Endometrial microvascular endothelial cells (primary cell): Measurements from ENCODE around the gene TSSK6. TPM values are rescaled to one million over a fixed set of nuclear protein-coding genes. Genes with fewer than 3 reads are reported as not detected.

Experiments
- in situ Hi-C: cut with HindIII; loops from 2 replicates; pipeline ENCODE4 v1.10.0; 2017; ENCODE audit warnings: low sequenced_read_pairs, low pct_unique_long_range_greater_than_20kb; ENCODE audit errors: inconsistent ontology term
- total RNA-seq: library from RNA; depleted of rRNA; stranded (reverse); fragments of >200 nt; gene quantifications from one replicate; pipeline ENCODE4 v1.2.3, GENCODE V29; 2015; ENCODE audit errors: inconsistent ontology term

TSSK6 gene
- total RNA-seq, 1 donor from 2014 or later, result 0.09 TPM

DNA sequence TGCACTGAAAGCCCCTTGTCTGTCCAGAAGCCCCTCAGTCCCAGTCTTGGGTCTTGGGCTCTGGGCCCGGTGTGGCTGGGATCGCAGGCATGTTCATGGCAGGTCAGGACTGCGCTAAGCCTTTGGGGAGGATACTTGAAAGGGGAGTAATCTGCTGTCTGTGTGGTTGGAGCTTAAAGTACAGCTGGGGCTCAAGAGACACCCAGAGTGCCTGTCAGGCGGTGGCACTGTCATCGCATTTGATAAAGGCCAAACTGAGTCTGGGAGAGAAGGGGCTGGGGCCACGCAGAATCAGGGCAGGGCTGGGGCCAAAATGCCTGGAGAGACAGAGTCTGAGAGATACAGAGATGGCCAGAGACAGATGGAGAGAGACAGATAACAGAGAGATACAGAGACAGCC is 18.5 kb upstream of the TSSK6 start:
- in situ Hi-C loops, result no loop called here

DNA sequence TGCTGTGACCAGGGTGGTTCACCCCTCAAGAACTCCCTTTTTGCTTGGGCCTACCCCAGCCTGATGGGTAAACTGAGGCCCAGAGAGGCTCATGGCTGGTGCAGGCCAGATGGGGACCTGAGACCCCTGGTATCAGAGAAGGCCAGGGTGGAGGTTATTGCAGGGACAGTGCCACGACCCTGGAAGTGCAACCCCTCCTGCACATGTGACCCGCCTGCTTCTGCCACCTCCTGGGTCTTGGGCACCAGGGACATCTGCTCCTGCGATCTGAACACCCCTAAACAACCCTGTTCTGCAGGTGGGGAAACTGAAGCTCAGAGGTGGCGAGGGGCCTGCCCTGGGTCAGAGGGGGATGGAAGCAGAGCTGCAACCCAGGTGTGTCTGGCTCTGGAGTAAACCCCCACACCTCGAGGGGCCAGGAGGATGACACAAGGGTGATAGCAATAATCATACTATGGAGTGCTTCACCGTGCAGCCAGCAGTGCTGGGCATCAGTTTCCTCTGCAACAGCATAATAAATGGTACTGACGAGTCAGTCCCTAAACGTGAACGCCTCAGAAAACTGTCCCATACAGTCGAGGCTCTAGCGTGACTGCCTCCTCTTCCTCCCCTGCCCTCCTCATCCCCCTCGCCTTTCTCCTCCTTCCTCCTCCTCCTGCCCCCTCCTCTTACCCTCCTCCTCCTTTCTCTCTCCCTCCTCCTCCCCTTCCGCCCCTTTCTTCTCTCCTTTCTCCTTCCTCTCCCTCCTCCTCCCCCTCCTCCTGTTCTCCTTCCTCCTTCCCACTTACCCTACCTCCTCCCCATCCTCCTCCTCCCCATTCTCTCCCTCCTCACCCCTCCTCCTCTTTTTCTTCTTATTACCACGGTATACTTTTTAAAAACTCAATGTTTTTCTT is 17.7 kb upstream of the TSSK6 start:
- in situ Hi-C loops, result no loop called here

DNA sequence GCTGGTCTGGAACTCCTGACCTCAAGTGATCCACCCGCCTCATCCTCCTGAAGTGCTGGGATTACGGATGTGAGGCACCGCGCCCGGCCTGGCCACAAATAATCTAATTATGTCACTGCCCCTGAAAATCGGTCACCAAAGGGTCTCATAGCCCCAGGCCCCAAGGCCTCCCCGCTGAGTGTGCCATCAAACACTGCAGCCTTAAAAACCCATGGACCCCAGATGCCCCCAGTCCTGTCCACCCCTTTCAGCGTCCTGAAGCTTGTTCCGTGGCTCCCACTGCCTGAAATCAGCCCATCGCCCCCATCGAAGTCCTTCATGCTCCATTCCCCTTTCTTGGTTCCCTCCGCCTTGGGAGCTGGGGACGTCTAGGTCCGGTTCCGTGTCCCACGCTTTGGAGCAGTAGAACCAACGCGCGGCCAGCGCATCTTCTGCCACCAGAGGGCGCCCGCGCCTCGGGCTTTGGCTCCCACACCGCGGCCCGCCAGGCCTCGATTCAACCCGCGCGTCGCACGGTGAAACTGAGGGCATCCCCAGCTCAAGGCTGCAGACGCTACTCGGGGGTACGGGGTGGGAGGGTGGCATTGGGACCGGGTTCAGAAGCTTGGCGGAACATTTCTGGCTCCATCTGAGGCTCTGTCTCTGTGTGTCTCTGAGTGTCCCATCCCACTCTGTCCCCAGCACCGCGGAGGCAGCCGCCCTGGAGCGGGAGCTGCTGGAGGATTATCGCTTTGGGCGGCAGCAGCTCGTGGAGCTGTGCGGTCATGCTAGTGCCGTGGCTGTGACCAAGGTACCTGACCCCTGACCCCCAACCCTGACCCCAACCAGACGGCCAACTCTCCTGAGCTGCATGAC is 16.8 kb upstream of the TSSK6 start:
- in situ Hi-C loops, result no loop called here

DNA sequence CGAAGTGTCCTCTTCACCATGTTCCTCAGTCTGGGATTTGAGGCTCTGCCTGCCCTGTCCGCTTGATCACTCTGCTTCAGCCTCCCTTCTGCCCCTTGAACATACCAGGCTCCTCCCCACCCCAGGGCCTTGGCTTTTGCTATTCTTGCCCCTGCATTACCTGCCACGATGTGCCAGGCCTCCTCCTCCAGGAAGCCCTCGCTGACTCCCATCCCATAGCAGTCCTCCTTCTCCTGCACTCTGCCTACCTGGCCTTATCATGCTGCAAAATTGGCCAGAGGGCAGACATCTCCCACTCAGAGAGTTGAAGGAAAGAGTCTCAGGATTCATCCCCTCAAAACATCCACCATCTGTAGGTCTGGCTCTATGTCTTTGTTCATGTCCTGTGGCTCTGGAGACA is 15.5 kb upstream of the TSSK6 start:
- in situ Hi-C loops, result no loop called here

DNA sequence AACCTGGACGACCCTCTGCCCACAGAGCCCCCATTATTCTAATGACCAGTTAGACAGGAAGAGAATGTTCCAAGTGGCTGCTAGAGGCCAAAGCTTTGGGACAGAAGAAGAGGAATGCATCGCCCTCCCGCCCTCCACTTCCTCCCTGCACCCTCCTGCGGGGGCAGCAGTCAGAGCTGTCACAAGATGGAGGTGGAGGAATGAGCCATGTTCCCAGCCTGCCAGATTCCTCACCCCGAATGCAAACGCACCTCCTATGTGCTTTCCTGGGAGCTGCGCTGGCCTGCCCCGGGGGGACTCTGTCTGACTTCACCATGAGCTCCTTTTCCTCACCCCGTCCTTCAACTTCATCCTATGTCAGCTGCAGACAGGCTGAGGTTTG is 15.1 kb upstream of the TSSK6 start:
- in situ Hi-C loops, result no loop called here

DNA sequence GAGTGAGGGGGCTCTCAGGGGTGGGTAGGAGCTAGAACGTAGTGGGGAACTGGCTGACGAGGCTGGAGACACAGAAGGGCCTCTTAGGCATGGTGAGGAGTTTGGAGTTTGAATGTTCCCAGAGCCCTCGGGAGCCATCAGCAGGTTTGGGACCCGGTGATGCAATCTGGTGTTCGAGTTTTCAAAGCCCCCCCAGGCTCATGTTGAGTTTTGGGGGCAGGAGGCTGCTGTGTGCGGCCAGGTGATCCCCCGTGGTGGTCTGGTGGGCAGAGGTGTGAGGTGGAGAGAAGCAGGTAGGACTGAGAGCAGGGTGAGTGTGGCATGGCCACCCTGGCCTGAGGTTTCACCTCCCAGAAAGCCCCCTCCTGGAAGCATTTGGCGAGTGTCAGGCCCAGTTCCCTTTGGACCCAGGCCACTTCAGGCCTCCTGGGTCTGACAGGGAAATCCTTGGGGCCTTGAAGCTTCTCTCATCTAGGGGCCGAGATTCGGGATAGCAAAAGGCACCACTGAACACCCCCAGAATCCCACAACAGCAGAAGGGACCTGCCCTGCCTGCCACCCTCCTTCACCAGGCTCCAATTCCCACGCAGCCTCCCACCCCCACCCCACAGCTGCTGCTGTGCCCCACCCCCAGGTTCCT is 14.6 kb upstream of the TSSK6 start:
- in situ Hi-C loops, result no loop called here

DNA sequence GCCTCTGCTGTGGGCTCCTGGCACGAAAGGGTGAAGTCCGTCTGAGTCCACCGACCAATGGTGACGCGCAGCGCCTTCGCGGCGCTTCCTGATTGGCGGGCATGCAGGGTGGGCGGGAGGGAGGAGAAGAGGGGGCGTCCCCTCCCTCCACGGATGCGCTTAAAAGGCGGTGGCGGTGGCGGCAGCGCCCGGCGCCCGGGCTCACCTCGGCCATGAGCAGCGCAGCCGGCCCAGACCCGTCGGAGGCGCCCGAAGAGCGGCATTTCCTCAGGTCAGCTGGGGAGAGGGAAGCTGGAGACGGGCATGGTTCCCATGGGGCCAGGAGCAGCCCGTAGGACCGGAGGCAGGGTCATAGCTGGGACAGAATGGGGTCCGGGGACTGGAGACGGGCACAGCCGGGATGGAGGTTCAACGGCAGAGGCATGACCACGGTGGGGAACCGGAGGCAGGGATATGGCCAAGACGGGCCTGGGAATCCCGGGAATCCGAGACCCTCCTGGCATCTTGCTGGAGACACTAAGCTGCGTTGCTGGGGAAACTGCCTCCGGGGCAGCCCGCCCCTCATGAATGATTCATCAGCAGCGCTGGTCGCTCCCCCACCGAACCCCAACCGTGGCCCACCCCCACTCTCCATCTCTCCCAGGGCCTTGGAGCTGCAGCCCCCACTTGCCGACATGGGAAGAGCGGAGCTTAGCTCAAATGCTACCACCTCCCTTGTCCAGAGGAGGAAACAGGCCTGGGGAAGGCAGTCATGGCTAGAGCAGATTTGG is 13.6 kb upstream of the TSSK6 start, which contains the start of gene YJEFN3:
TSS of gene YJEFN3 (plus strand) at position 191 of the 770 bp plus-strand sequence. CDS start at position 213, 22 bp downstream.
- in situ Hi-C loops, result no loop called here

DNA sequence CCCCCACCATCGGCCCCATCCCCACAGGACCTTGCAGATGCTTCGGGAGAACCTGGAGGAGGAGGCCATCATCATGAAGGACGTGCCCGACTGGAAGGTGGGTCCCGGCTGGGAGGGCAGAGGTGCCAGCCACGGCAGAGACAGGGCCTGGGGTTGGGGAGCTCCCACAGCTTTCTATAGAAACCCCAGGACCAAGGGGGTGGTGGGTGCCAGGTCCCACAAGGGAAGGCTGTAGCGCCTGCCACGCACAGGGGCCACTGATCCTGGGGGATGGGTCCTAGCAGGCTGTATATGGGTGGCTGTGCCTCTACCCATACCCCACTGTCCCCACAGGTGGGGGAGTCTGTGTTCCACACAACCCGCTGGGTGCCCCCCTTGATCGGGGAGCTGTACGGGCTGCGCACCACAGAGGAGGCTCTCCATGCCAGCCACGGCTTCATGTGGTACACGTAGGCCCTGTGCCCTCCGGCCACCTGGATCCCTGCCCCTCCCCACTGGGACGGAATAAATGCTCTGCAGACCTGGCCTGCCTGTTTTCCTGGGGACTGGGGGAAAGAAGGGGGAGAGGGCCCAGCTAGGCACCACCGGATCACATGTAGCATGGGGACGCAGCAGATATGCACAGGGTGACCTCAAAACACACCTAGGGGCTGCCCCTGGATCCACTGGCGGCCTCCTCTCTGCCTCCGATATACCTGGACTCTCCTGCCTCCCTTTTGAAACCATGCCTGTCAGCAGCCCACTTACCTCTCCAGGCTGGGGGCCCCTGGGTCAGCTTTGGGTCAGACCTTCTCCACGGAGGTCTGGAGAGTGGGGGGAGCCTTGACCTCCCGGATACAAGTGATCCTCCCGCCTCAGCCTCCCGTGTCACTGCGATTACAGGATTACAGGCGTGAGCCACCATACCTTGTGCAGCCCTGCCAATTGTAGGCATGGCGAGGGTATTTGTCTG is 12.6 kb upstream of the TSSK6 start:
- in situ Hi-C loops, result no loop called here

DNA sequence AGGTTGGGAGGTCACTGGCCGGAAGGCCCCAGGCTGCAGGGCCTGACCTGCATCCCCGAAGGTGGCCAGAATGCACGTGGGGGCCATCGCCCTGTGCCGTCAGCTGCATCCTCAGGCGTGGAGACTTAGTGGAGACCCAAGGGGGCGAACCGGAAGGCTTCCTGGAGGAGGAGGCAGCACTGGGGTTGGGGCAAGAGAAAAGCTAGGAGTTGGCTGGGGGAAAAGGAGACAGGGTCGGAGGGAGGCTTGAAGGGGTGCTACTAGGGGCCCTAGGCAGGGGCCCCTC is 12.0 kb upstream of the TSSK6 start:
- in situ Hi-C loops, result no loop called here

DNA sequence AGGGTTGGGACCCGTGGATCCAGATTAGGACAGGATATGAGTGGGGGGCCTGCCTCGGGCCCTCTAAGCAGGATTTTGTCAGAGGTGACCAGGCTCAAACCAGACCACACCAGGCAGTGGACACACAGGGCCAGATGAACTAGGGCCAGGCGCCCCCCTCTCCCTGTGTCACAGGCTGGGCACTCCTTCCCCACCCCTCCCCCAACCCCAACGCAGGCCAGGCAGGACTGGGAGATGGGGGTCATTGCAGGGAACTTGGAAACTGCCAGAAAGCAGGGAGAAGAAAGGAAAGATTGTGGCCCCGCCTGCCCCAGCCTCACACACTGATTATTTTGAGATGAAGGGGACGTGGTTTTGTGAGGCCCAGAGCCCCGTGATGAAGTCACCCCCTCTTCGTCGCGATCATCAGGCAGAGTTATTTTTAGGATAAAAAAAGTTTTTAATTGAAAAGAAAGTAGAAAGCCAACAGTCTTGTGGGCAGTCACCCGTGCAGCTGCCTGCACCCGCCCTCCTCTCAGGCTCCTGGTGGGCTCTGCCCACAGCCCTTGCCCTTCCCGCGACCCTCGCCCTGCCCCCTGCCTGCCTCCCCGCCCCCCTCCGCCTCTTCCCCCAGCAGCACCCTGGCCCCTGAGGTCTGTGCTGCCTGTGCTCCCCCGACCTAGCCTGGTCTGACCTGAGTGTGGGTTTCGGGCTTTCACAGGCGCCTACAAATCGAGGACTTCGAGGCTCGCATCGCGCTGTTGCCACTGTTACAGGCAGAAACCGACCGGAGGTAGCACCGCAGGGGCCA is 11.4 kb upstream of the TSSK6 start:
- in situ Hi-C loops, result no loop called here

DNA sequence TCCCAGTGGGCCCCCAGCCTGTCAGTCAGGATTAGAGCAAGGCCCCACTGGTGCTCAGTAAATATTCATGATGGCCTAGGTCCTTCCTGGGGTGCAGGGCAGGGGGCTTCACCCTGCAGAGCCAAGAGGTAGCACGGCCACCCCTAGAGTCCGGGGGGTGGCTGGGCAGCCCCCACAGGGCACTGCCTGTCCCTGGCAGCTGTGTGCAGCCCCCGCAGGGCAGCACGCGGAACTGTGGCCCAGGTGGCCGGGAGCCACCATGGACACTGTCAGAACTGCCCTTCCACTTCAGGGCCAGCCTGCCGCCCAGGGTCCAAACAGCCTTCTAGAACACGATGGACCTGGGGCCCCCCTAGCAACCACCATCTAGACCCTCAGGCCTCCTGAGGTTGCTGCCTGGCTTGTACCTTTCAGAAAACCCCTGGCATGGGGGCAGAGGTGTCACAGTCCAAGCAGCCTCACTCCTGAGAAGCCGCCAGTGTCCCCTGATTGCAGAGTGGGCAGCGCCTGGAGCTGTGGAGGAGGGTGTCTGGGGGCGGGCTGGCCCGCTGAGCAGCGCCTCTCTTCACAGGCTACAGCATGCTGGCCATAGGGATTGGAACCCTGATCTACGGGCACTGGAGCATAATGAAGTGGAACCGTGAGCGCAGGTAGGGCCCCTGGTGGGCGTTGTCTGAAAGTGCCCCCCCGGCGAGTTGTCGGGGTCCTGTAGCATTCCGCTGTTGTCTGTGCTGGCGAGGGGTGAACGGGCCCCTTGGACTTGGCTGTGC is 10.4 kb upstream of the TSSK6 start:
- in situ Hi-C loops, result no loop called here

DNA sequence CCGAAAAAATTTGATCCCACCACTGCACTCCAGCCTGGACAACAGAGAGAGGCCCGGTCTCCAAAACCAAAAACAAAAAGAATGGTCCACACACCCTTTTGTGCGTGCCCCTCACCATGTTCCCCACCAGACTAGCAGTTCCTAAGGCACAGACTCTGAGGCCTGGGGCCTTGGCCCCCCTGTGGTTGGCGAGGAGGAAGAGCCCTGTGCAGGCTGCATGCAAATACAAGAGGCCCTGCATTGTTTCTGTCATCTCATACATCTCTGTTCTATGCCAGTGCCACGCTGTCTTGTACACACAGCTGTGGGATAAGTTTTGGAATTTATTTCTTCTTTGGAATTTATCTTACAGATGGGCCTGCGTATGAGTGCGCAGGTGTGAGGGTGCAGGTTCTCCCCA is 8.7 kb upstream of the TSSK6 start:
- in situ Hi-C loops, result no loop called here

DNA sequence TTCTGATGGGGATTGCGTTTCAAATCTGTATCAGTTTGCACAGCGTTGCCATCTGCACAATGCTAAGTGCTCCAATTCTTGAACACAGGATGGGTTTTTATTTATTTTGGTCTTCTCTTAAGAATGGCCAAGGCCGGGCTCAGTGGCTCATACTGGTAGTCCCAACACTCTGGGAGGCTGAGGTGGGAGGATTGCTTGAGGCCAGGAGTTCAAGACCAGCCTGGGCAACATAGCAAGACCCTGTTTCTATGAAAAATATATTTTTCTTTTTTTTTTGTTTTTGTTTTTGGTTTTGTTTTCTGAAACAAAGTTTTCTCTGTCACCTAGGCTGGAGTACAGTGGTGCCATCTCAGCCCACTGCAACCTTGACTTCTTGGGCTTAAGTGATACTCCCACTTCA is 7.8 kb upstream of the TSSK6 start:
- in situ Hi-C loops, result no loop called here

DNA sequence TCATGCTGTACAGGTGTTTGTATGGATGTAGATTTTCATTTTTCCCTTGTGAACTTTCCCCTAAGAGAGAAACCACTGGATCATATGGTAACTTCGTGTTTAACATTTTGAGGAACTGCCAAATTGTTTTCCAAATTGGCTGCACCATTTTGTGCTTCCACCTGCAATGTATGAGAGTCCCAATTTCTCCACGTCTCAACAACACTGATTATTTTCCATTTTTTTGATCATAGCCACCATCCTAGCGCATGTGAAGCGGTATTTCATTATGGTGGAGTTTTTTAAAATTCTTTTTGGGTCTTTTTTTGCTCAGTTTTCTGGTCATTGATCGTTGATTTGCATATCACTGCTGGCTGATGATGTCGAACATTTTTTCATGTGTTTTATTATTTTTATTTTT is 5.6 kb upstream of the TSSK6 start:
- in situ Hi-C loops, result no loop called here

DNA sequence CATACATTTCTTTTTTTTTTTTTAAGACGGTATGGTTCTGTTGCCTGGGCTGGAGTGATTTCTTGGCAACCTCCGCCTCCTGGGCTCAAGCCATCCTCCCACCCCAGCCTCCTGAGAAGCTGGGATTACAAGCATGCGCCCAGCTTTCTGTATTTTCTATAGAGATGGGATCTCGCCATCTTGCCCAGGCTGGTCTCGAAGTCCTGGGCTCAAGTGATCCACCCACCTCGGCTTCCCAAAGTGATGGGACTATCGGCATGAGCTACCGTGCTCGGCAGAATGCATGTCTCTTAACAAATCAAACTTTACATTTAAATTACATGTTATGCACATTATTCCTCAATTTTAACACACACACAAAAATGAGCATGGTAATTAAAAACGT is 1.9 kb upstream of the TSSK6 start:
- in situ Hi-C loops, result no loop called here

DNA sequence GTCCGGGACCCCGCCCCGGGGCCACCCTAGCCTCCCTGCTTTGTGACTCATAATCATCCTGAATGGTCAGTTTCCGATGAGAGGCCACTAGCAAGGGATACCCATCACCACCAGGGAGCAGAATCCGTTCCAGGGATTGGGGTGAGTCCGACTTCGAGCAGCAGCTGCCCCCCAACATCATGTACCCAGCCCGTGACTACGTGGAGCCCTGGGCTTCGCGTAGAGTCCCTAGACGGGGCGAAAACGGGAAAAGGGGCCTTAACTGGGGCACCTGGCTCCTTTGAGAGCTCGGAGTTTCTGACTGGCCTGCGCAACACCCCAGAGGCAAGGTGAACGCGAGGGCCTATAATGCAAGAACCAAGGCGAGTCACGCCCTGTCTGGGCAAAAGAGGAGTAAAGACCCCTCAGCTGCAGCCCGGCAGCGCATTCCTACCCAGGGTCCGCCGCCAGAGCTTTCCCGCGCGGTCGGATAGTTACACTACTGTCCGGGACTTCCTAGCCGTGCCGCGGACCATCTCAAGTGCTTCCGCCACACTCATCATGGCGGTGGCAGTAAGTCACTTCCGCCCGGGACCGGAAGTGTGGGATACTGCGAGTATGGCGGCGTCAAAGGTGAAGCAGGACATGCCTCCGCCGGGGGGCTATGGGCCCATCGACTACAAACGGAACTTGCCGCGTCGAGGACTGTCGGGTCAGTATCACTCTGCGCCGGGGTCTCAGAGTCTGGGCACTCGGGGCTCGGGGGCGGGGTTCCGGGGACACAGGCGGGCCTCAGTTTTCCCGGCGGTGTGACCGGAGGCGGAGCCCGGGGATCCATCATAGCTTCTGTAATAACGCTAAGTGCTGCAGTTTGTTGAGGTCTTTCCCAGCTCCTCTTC is 533 bp upstream of the TSSK6 start, which contains the start of gene NDUFA13:
TSS of gene NDUFA13 (plus strand) at position 584 of the 878 bp plus-strand sequence. CDS start at position 598, 14 bp downstream.
- in situ Hi-C loops, result no loop called here
